ENCODE measurements around the gene VDR.

GRCh38 chr12:47801904-47802246 lies 102.9 kb downstream of the VDR start:
- TF ChIP-seq, protein P1, sequence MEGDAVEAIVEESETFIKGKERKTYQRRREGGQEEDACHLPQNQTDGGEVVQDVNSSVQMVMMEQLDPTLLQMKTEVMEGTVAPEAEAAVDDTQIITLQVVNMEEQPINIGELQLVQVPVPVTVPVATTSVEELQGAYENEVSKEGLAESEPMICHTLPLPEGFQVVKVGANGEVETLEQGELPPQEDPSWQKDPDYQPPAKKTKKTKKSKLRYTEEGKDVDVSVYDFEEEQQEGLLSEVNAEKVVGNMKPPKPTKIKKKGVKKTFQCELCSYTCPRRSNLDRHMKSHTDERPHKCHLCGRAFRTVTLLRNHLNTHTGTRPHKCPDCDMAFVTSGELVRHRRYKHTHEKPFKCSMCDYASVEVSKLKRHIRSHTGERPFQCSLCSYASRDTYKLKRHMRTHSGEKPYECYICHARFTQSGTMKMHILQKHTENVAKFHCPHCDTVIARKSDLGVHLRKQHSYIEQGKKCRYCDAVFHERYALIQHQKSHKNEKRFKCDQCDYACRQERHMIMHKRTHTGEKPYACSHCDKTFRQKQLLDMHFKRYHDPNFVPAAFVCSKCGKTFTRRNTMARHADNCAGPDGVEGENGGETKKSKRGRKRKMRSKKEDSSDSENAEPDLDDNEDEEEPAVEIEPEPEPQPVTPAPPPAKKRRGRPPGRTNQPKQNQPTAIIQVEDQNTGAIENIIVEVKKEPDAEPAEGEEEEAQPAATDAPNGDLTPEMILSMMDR (conservative IDR thresholded peaks at IDR 0.05) = no peak
- TF ChIP-seq ZFX (IDR thresholded peaks at IDR 0.05) = no peak

Data from C4-2B (cell line).